Measurements from ENCODE around the gene SLC16A12. TPM values are rescaled to one million over a fixed set of nuclear protein-coding genes. Genes with fewer than 3 reads are reported as not detected.

Gene SLC16A12
- total and polyA plus RNA-seq, 10 of the 15 experiments (the other 5 are each of a cell fraction or from before 2014, with no cell fraction given), result not detected

DNA sequence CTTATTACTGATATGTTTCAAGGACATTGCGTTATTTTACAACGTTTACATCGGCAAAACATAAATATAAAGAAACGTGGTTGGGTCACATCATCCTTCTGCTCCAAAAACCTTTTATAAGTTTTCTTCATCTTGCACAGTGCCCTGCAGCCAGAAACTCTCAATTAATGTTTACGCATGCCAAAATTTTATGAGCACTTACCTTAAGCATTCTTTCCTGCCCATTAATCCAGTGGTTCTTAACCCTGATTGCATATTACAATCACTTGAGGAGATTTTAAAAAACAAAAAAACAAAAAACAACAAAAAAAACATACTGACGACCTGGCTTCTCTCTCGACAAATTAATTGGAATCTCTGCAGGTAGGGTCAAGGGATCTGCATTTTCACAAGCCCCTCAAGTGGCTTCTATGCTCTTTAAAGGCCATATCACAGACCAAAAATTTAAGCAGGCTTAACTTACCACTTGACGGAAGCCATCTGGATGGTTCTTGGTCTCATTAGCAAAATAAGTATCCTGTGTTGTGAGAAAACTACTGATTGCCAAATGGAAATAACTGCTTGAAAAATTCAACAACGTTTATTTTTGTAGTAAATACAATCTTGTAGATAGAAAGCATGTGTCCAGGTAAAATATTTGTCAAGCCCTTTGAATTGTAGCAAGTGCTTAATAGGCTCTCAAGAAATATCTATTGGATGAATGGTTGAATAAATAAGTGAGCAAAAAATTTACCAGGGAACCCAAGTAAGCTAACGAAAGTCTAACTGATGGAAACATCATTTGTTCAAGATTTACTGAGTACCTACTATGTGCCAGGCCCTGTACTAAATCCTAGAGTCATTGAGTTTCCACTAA, 30.9 kb upstream of the SLC16A12 start:
- no peak for DNase-seq (ENCODE audit: low read depth, low spot score)
- ChIA-PET CTCF (interaction anchor here (0.8 to 2.0 kb wide), 4 partner anchors 15 to 197 kb away, joined by 3 to 5 read pairs (median 4); partner anchors contain the start of gene KIF20B), SMC1A (ENCODE audit: uncharacterized antibody, unreplicated experiment) (interaction anchor here (0.9 to 1.0 kb wide), 2 partner anchors 15 to 349 kb away, joined by 3 to 4 read pairs; no protein-coding TSS in a partner anchor), RAD21 (ENCODE audit: unreplicated experiment) (interaction anchor here (0.7 to 1.7 kb wide), 4 partner anchors 198 to 329 kb away, joined by 3 to 5 read pairs (median 4); partner anchors contain the start of gene LIPA), POLR2A (no interaction called here)
- Histone ChIP-seq H3K4me1 (ENCODE audit: control insufficient read depth, insufficient read depth, low read length) (no peaks in the 10 kb centered on the region), H3K36me3 (ENCODE audit: control insufficient read depth in 2 of 2, insufficient read depth in 2 of 2, low read length in 1 of 2) (no peaks in the 10 kb centered on the region), H3K79me2 (ENCODE audit: control insufficient read depth, insufficient read depth, low read length) (no peaks in the 10 kb centered on the region), H3K9ac (ENCODE audit: control insufficient read depth, insufficient read depth, low read length) (no peak overlapping the region), H3K27me3 (replicated peaks in 1 of 2; ENCODE audit: control insufficient read depth in 2 of 2, insufficient read depth in 2 of 2, low read length in 1 of 2) (no peaks in the 10 kb centered on the region), H4K20me1 (ENCODE audit: control insufficient read depth, insufficient read depth) (no peaks in the 10 kb centered on the region), H3K27ac (ENCODE audit: control insufficient read depth, insufficient read depth) (no peak overlapping the region), H3K9me3 (replicated peaks; ENCODE audit: control insufficient read depth, insufficient read depth, low read length) (no peaks in the 10 kb centered on the region), H2AFZ (ENCODE audit: control insufficient read depth, low read depth, low read length) (no peak overlapping the region), H3K4me2 (ENCODE audit: control insufficient read depth, insufficient read depth) (no peak overlapping the region), H3K4me3 (no peak overlapping the region)
- TF ChIP-seq HCFC1 (IDR thresholded peaks at IDR 0.05; ENCODE audit: low read length), result no peak
- no peak for ATAC-seq
- no TSS peak for BruUV-seq (replicated peaks)
- no peak for FAIRE-seq
- WGBS (ENCODE audit: insufficient coverage, insufficient replicate concordance, low lambda C conversion rate, missing lambda C conversion rate), result 52% methylated on average over 10 of the region's 10 CpGs
- intact Hi-C loops (cut with micrococcal nuclease; ENCODE audit: unreplicated experiment) (loop anchor here (10.0 kb wide), 1 partner anchor 532 kb away; no protein-coding TSS in a partner anchor), in situ Hi-C loops (cut with MboI) (loop anchor here (10.0 kb wide), 1 partner anchor 532 kb away; no protein-coding TSS in a partner anchor)

DNA sequence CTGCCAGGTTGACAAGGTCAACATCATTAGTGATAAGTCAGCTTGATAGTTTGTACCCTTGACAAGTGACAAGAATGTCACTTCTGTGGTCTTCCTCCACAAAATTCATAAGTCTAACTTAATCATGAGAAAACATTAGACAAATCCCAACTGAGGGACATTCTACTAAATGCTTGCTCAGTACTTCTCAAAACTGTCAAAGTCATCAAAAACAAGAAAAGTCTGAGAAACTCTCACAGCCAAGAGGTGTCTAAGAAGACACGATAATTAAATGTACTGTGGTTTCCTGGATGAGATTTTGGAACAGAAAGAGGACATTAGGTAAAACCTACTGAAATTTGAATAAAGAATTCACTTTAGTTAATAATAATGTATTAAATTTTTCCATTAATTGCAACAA, 29.8 kb upstream of the SLC16A12 start:
- WGBS (ENCODE audit: insufficient coverage, insufficient replicate concordance, low lambda C conversion rate, missing lambda C conversion rate), result 0% methylated on average over 1 of the region's 1 CpG
- in situ Hi-C loops (cut with MboI), result loop anchor here (10.0 kb wide), 1 partner anchor 530 kb away; no protein-coding TSS in a partner anchor

More for the DNA sequence above, 29.8 kb upstream of the SLC16A12 start:
- DNase-seq (ENCODE audit: low read depth, low spot score) (no peak), FAIRE-seq (no peak), ATAC-seq (no peak)
- RAD21 ChIA-PET (ENCODE audit: unreplicated experiment), result interaction anchor here (0.5 to 1.2 kb wide), 6 partner anchors 136 to 350 kb away, joined by 3 to 9 read pairs (median 4); partner anchors contain the start of gene KIF20B
- SMC1A ChIA-PET (ENCODE audit: uncharacterized antibody, unreplicated experiment), result interaction anchor here (0.6 to 1.7 kb wide), 7 partner anchors 12 to 195 kb away, joined by 3 to 5 read pairs (median 4); no protein-coding TSS in a partner anchor
- Histone ChIP-seq H3K27me3 (replicated peaks in 1 of 2; ENCODE audit: control insufficient read depth in 2 of 2, insufficient read depth in 2 of 2, low read length in 1 of 2) (no peaks in the 10 kb centered on the region), H3K9ac (ENCODE audit: control insufficient read depth, insufficient read depth, low read length) (no peak overlapping the region), H3K4me2 (ENCODE audit: control insufficient read depth, insufficient read depth) (no peak overlapping the region), H3K79me2 (ENCODE audit: control insufficient read depth, insufficient read depth, low read length) (no peaks in the 10 kb centered on the region), H2AFZ (ENCODE audit: control insufficient read depth, low read depth, low read length) (no peak overlapping the region), H3K27ac (ENCODE audit: control insufficient read depth, insufficient read depth) (no peak overlapping the region), H3K4me3 (no peak overlapping the region), H4K20me1 (ENCODE audit: control insufficient read depth, insufficient read depth) (no peaks in the 10 kb centered on the region), H3K4me1 (ENCODE audit: control insufficient read depth, insufficient read depth, low read length) (no peaks in the 10 kb centered on the region), H3K9me3 (replicated peaks; ENCODE audit: control insufficient read depth, insufficient read depth, low read length) (no peaks in the 10 kb centered on the region), H3K36me3 (ENCODE audit: control insufficient read depth in 2 of 2, insufficient read depth in 2 of 2, low read length in 1 of 2) (no peaks in the 10 kb centered on the region)
- no TSS peak for BruUV-seq (replicated peaks)
- TF ChIP-seq, protein P1, sequence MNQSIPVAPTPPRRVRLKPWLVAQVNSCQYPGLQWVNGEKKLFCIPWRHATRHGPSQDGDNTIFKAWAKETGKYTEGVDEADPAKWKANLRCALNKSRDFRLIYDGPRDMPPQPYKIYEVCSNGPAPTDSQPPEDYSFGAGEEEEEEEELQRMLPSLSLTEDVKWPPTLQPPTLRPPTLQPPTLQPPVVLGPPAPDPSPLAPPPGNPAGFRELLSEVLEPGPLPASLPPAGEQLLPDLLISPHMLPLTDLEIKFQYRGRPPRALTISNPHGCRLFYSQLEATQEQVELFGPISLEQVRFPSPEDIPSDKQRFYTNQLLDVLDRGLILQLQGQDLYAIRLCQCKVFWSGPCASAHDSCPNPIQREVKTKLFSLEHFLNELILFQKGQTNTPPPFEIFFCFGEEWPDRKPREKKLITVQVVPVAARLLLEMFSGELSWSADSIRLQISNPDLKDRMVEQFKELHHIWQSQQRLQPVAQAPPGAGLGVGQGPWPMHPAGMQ (IDR thresholded peaks at IDR 0.05; ENCODE audit: borderline replicate concordance), result no peak
- TF ChIP-seq SPI1 (IDR thresholded peaks at IDR 0.05; ENCODE audit: borderline replicate concordance, insufficient read depth, low read depth, low read length) (no peak), HCFC1 (IDR thresholded peaks at IDR 0.05; ENCODE audit: low read length) (no peak), NR2C1 (IDR thresholded peaks at IDR 0.05) (no peak), NFYA (IDR thresholded peaks at IDR 0.05; ENCODE audit: borderline replicate concordance, low read depth, low read length) (no peak), ETV6 (conservative IDR thresholded peaks at IDR 0.05 in 1 of 2, IDR thresholded peaks at IDR 0.05 in 1 of 2; ENCODE audit: borderline replicate concordance in 1 of 2, low read depth in 1 of 2) (no peak)
- TF ChIP-seq, protein P2, sequence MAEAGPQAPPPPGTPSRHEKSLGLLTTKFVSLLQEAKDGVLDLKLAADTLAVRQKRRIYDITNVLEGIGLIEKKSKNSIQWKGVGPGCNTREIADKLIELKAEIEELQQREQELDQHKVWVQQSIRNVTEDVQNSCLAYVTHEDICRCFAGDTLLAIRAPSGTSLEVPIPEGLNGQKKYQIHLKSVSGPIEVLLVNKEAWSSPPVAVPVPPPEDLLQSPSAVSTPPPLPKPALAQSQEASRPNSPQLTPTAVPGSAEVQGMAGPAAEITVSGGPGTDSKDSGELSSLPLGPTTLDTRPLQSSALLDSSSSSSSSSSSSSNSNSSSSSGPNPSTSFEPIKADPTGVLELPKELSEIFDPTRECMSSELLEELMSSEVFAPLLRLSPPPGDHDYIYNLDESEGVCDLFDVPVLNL (IDR thresholded peaks at IDR 0.05; ENCODE audit: low read depth, low read length), result no peak
- CTCF ChIA-PET, result interaction anchor here (0.7 to 1.6 kb wide), 14 partner anchors 10 to 351 kb away, joined by 3 to 9 read pairs (median 4); no protein-coding TSS in a partner anchor
- POLR2A ChIA-PET, result no interaction called here
- intact Hi-C loops (cut with micrococcal nuclease; ENCODE audit: unreplicated experiment), result loop anchor here (2.0 to 10.0 kb wide), 2 partner anchors 348 to 530 kb away; no protein-coding TSS in a partner anchor
